Measurements from ENCODE around the gene INMT.

DNA sequence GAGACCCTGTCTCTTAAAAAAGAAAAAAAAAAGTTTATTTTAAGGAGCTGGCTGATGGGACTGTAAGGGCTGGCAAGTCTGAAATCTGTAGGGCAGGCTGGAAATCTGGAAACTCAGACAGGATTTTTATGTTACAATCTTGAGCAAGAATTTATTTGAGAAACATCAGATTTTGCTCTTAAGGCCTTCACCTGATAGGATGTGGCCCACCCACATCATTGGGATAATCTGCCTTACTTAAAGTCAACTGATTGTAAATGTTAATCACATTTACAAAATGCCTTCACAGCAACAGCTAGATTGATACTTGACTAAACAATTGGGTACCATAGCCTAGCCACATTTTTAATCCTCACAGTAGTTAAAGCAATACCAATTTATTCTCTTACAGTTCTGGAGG, 30.8 kb downstream of the INMT start:
- TF ChIP-seq POLR2A (IDR thresholded peaks at IDR 0.05; ENCODE audit: low read depth, low read length) = no peak
- no peak for TF ChIP-seq POLR2AphosphoS5 (IDR thresholded peaks at IDR 0.05; ENCODE audit: low read depth, low read length)
- TF ChIP-seq TAF1 (IDR thresholded peaks at IDR 0.05; ENCODE audit: borderline replicate concordance, low read depth, low read length) = no peak
